ENCODE data around the gene WDR53. TPM values are rescaled to one million over a fixed set of nuclear protein-coding genes. Genes with fewer than 3 reads are reported as not detected.

WDR53 gene
- total and polyA plus RNA-seq, 2 donors (not counting 3 experiments of a cell fraction or from before 2014, with no cell fraction given) = 5.2 to 13.0 TPM

DNA sequence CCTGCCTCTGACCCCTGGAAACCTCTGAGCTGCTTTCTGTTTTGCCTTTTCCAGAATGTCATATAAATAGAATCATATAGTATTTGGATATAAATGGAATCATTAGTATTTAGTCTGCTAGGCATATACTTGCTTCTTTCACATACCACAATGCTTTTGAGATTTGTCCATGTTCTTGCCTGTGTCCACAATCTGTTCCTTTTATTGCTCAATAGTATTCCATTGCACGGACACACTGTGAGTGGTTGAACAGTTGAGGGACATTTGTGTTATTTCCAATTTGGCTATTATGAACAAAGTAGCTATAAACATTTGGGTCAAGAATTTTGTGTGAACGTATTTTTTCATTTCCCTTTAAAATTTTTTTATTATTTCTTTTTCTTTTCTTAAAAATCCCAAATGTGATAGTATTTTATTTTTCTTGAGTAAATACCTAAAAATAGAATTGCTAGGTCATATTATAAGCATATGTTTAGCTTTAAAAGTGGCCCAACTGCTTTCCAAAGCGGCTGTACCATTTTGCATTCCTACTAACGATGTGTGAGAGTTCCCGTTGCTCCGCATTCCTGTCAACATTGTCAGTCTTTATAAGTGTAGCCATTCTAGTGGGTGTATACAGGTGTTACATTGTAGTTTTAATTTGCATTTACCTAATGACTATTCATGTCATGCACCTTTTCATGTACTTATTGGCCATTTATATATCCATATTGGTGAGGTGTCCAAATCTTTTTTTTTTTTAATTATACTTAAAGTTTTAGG, 26.5 kb downstream of the WDR53 start:
- intact Hi-C loops (cut with micrococcal nuclease) = no loop called here

More for the DNA sequence above, 26.5 kb downstream of the WDR53 start:
- Histone ChIP-seq H2AFZ (ENCODE audit: low read depth, low read length) (no peak overlapping the region), H3K9ac (replicated peaks; ENCODE audit: extremely low read depth, insufficient read depth, low read length) (no peak overlapping the region), H4K20me1 (replicated peaks; ENCODE audit: control insufficient read depth, extremely low read depth, insufficient read depth, low read length) (no peaks in the 10 kb centered on the region), H3K9me1 (replicated peaks; ENCODE audit: control insufficient read depth, extremely low read depth, insufficient read depth, low read length) (no peaks in the 10 kb centered on the region), H3K79me2 (ENCODE audit: control insufficient read depth, insufficient read depth, low read length) (no peaks in the 10 kb centered on the region), H3K36me3 (ENCODE audit: control insufficient read depth in 2 of 2, extremely low read depth in 1 of 2, insufficient read depth in 2 of 2, low read length in 2 of 2) (no peaks in the 10 kb centered on the region), H3K27ac (ENCODE audit: insufficient read depth, low read depth, low read length) (no peak overlapping the region), H3K4me2 (ENCODE audit: insufficient read depth, low read length) (no peak overlapping the region), H3K4me3 (replicated peaks in 1 of 3; ENCODE audit: insufficient read depth in 1 of 3, low read depth in 1 of 3, low read length in 3 of 3) (no peak overlapping the region), H3K27me3 (ENCODE audit: control insufficient read depth in 2 of 2, insufficient read depth in 2 of 2, low read length in 2 of 2) (peaks cover 2 to 3% of the 10 kb centered on the region in 2 experiments), H3K4me1 (ENCODE audit: control insufficient read depth, extremely low read depth, insufficient read depth, low read length) (no peaks in the 10 kb centered on the region), H3K9me3 (replicated peaks; ENCODE audit: control insufficient read depth, insufficient read depth, low read length) (no peaks in the 10 kb centered on the region)
- BruUV-seq (replicated peaks) = no TSS peak
- ChIA-PET POLR2A (no interaction called here), CTCF (interaction anchor here (0.8 to 1.3 kb wide), 3 partner anchors 14 to 152 kb away, joined by 3 to 5 read pairs (median 4); no protein-coding TSS in a partner anchor)
- DNase-seq (ENCODE audit: low read depth, low spot score) (no peak), FAIRE-seq (no peak)
- TF ChIP-seq EZH2 (IDR thresholded peaks at IDR 0.05; ENCODE audit: borderline replicate concordance, low read depth, low read length, severe bottlenecking) (no peak), CTCF (IDR thresholded peaks at IDR 0.05; ENCODE audit: extremely low read depth in 1 of 2, insufficient read depth in 1 of 2, low read depth in 1 of 2, low read length in 2 of 2) (no peak), FOS (IDR thresholded peaks at IDR 0.05; ENCODE audit: borderline replicate concordance, insufficient read depth, low read length) (no peak), POLR2AphosphoS5 (IDR thresholded peaks at IDR 0.05; ENCODE audit: insufficient read depth, low read depth, low read length) (no peak)
- dilution Hi-C loops (cut with MboI; ENCODE audit: extremely low pct_ligation_motif_present, low sequenced_read_pairs) = no loop called here

All from endothelial cell of umbilical vein (primary cell).